Fibroblast of mammary gland (primary cell): ENCODE measurements around the gene TEX38.
A peak's percentile ranks its signal among the peaks of the same experiment; 100 is the strongest.

Source experiments
- DNase-seq: peaks from one replicate; pipeline ENCODE4 v3.0.0-alpha.2; 2010; ENCODE audit warnings: low read depth
- H3K4me3 ChIP-seq: 2 replicates; pipeline ENCODE4 v1.5.1; 2011; ENCODE audit warnings: low read depth, mild to moderate bottlenecking, low read length, moderate library complexity; ENCODE audit not compliant: control insufficient read depth
- TF ChIP-seq, protein P1 (sequence below): conservative IDR thresholded peaks from 2 replicates; pipeline ENCODE4 v1.5.1; 2011; ENCODE audit warnings: low read depth, low read length, inconsistent platforms; ENCODE audit not compliant: control insufficient read depth, insufficient read depth

Gene TEX38

GRCh38 chr1:46637444-46638083, 34.1 kb upstream of the TEX38 start:
- no peak overlapping the region for H3K4me3 ChIP-seq
- TF ChIP-seq, protein P1, sequence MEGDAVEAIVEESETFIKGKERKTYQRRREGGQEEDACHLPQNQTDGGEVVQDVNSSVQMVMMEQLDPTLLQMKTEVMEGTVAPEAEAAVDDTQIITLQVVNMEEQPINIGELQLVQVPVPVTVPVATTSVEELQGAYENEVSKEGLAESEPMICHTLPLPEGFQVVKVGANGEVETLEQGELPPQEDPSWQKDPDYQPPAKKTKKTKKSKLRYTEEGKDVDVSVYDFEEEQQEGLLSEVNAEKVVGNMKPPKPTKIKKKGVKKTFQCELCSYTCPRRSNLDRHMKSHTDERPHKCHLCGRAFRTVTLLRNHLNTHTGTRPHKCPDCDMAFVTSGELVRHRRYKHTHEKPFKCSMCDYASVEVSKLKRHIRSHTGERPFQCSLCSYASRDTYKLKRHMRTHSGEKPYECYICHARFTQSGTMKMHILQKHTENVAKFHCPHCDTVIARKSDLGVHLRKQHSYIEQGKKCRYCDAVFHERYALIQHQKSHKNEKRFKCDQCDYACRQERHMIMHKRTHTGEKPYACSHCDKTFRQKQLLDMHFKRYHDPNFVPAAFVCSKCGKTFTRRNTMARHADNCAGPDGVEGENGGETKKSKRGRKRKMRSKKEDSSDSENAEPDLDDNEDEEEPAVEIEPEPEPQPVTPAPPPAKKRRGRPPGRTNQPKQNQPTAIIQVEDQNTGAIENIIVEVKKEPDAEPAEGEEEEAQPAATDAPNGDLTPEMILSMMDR, result no peak
- no peak for DNase-seq

- TF ChIP-seq, protein P1, result no peak
- no peak overlapping the region for H3K4me3 ChIP-seq
- DNase-seq, result no peak
Measured at GRCh38 chr1:46638921-46639320, 32.7 kb upstream of the TEX38 start.

DNA sequence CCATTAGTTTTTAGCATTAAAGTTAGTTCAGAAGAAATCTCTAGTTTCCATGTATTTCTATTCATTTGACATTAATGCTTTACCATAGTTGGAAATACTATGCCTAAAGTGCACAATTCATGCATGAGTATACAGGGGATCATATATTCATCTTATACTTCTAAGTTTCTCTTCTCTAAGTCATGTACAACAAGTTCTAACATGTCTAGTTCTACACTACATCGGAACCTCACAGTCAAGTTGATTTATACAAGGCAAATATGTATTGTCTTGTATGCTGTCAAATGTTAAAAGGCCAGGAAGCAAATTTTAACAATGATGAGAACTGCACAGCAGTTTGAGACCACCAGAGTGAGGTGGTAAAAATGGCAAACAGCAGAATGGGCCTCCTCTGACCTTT, 32.1 kb upstream of the TEX38 start:
- TF ChIP-seq, protein P1, result no peak
- DNase-seq, result no peak

DNA sequence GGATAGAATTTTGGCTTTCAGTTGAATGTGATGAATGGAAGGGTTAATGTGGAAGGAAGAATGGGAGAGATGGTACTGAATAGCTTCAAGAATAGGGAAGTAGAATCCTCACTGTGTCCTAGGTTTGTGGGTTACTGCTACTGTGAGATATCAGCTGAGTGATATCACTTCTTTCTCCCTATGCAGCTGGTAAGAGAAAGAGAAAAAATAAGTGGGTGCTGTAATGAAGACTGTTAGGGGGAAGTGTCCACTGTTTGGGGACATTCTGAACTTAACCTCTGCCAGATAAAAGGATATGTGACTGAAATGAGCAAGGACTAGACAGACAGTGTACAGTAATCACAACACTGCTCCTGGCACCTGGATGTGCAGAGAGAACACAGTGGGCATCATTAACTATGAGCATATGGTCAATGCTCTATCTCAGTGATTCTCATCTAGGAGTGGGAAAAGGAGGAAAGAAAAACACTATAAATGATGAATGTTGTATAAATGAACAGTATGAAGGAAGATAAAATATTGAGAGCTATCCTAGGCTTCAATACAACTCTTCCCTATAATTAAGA, 29.5 kb upstream of the TEX38 start:
- DNase-seq, result no peak
- no peak overlapping the region for H3K4me3 ChIP-seq
- TF ChIP-seq, protein P1, result no peak

More for the DNA sequence above, 32.1 kb upstream of the TEX38 start:
- no peak overlapping the region for H3K4me3 ChIP-seq

- TF ChIP-seq, protein P1, result no peak
- peak; percentile 86 for DNase-seq
- H3K4me3 ChIP-seq, result no peak overlapping the region
Measured at GRCh38 chr1:46643368-46643775, 28.3 kb upstream of the TEX38 start.

DNA sequence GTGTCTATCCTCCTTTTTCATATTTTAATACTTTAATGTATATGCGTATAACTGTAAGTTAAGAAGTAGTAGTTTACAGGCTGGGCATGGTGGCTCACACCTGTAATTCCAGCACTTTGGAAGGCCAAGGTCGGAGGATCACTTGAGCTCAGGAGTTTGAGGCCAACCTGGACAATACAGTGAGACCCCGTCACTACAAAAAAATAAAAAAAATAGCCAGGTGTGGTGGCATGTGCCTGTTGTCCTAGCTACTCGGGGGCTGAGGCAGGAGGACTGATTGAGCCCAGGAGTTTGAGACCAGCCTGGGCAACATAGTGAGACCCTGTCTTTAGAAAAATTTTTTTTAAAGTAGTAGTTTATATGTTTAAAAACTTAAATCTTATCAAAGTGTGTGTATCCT, 25.8 kb upstream of the TEX38 start:
- no peak overlapping the region for H3K4me3 ChIP-seq
- no peak for DNase-seq
- TF ChIP-seq, protein P1, result no peak

DNA sequence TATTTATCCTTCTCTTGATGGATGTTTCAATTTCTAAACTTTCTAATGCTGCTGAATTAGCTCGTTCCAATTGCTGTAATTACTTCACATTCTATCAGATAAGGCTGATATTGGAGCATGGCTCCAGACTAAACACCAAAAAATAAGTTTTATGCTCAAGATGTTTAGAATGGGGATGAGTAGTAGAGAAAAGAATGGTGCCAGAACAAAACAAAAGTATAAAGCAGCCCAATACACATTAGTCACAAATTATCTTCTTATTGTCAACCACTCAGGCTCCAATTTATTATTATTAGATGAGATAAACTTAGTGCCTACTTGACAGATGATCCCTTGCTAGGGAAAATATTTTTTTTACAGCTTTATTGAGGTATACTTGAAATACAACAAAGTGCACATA, 25.3 kb upstream of the TEX38 start:
- no peak overlapping the region for H3K4me3 ChIP-seq
- DNase-seq, result no peak
- TF ChIP-seq, protein P1, result no peak
